Uterus (tissue), 4 donors: ENCODE results near the gene LRBA. TPM values are rescaled to one million over a fixed set of nuclear protein-coding genes. Genes with fewer than 3 reads are reported as not detected.

Experiments
- DNase-seq, 2 donors: peaks; one replicate each; pipeline ENCODE4 v3.0.0-alpha.2; 2019 to 2020
- H3K27ac ChIP-seq, 2 donors: fragments of 200-600 bp; sonication (generic); 1 replicate in 1 of 2; 2 replicates in 1 of 2; pipeline ENCODE4 v1.5.1; 2016 to 2018
- H3K27me3 ChIP-seq, 2 donors: fragments of 200-600 bp; sonication (generic); one replicate each; pipeline ENCODE4 v1.5.1; 2018 to 2019; ENCODE audit warnings: control low read depth in 1 of 2
- H3K36me3 ChIP-seq, 2 donors: fragments of 200-600 bp; sonication (generic); one replicate each; pipeline ENCODE4 v1.5.1; 2019; ENCODE audit warnings: control low read depth in 1 of 2
- H3K4me1 ChIP-seq, 2 donors: fragments of 200-600 bp; sonication (generic); one replicate each; pipeline ENCODE4 v1.5.1; 2018 to 2019; ENCODE audit warnings: control low read depth in 1 of 2
- H3K4me3 ChIP-seq, 2 donors: fragments of 200-600 bp; sonication (generic); 1 replicate in 1 of 2; 2 replicates in 1 of 2; pipeline ENCODE4 v1.5.1; 2018 to 2019; ENCODE audit warnings: mild to moderate bottlenecking in 1 of 2
- H3K9me3 ChIP-seq, 2 donors: fragments of 200-600 bp; sonication (generic); one replicate each; pipeline ENCODE4 v1.5.1; 2019; ENCODE audit warnings: control low read depth in 1 of 2
- CTCF ChIP-seq, 4 experiments: fragments of 200-600 bp in 2 of 4; fragments of 450-650 bp in 2 of 4; sonication (generic) in 2 of 4; IDR thresholded peaks; one replicate each; pipeline ENCODE4 v1.5.1; 2016 to 2019; ENCODE audit warnings: antibody characterized with exemption in 4 of 4, mild to moderate bottlenecking in 2 of 4, moderate library complexity in 1 of 4
- POLR2A ChIP-seq, 2 donors: fragments of 450-650 bp; IDR thresholded peaks; one replicate each; pipeline ENCODE4 v1.6.1; 2016; ENCODE audit warnings: antibody characterized with exemption in 2 of 2, mild to moderate bottlenecking in 1 of 2, moderate library complexity in 1 of 2
- intact Hi-C: fragments of 100-400 bp; cut with DNase I; formaldehyde crosslinking; loops from one replicate; pipeline ENCODE4 v1.15.1; 2023; ENCODE audit warnings: low total_unique reads
- total RNA-seq, 4 donors: library from RNA; depleted of rRNA in 3 of 4; stranded (reverse); fragments of >200 nt in 3 of 4; gene quantifications; one replicate each; pipeline versions ENCODE4 v1.1.0 to v1.2.4, GENCODE V29; 2014 to 2023
- donor health status: DM: yes; HTN: yes; CAD: no.

The LRBA gene
- total RNA-seq, 4 donors from 2014 or later: 32.0 to 126 (median 41.7) TPM

- no peak for DNase-seq
- Histone ChIP-seq H3K4me1 (no peaks in the 10 kb centered on the region), H3K27me3 (no peaks in the 10 kb centered on the region), H3K4me3 (no peak overlapping the region), H3K9me3 (no peaks in the 10 kb centered on the region), H3K27ac (no peak overlapping the region), H3K36me3 (no peaks in the 10 kb centered on the region)
- intact Hi-C loops: no loop called here
- no peak for TF ChIP-seq CTCF (IDR thresholded peaks at IDR 0.05)
- no peak for TF ChIP-seq POLR2A (IDR thresholded peaks at IDR 0.05)
These were observed 651.1 kb downstream of the LRBA start for GRCh38 chr4:150363721-150364688.

DNA sequence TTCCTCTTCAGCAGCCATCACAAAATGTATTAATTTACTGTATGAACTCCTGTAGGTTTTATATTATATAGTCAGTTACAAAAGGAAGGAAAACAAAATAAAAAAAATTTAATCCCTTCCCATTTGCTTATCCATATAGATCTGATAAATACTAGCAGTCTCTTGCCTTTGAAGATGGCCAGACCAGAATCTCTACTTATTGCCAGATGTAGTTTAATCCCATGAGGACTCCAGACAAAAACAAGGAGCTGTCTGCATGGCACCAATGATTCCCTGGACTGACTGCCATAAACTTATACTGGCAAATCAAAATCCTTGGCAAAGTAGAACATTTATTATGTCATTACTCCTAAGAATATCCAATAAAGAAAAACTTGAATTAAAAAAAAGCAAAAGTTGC lies 656.4 kb downstream of the LRBA start:
- no peak for DNase-seq
- Histone ChIP-seq H3K27me3 (no peaks in the 10 kb centered on the region), H3K4me1 (no peaks in the 10 kb centered on the region), H3K27ac (no peak overlapping the region), H3K36me3 (no peaks in the 10 kb centered on the region), H3K9me3 (no peaks in the 10 kb centered on the region), H3K4me3 (no peak overlapping the region)
- TF ChIP-seq POLR2A (IDR thresholded peaks at IDR 0.05) (no peak), CTCF (IDR thresholded peaks at IDR 0.05) (no peak)
- intact Hi-C loops: no loop called here

GRCh38 chr4:150357829-150358228 lies 657.3 kb downstream of the LRBA start:
- H3K4me3 ChIP-seq: no peak overlapping the region
- DNase-seq: no peak
- TF ChIP-seq POLR2A (IDR thresholded peaks at IDR 0.05): no peak
- TF ChIP-seq CTCF (IDR thresholded peaks at IDR 0.05): no peak
- H3K9me3 ChIP-seq: no peaks in the 10 kb centered on the region
- H3K4me1 ChIP-seq: no peaks in the 10 kb centered on the region
- intact Hi-C loops: no loop called here
- no peaks in the 10 kb centered on the region for H3K36me3 ChIP-seq
- no peak overlapping the region for H3K27ac ChIP-seq
- no peaks in the 10 kb centered on the region for H3K27me3 ChIP-seq

DNA sequence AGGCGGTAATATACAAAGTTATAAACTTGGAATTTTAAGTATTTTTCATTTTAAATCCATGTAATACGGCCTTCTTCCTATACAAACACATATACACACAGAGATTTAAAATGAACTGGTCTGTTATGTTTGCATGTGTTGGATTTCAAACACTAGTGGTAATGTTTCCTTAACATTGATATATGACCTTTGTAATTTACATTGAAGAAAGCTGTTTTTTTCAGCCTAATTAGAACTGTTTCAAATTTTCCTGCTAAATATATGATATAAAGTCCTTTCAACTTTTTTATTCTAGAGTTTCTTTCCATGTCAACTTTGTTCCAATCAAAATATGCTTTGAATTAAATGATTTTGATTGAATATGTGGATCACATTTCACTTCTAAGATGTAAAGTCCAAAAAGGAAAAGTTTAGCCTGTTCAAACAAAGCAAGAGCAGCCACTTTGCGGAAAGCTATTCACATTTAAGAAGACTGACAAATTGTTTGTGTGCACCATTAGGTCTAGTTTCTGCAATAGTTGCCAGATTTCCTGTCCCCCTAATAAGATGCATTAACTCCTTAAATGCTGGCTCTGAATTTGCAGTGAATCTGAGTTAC lies 659.1 kb downstream of the LRBA start:
- intact Hi-C loops: no loop called here
- H3K4me1 ChIP-seq: no peaks in the 10 kb centered on the region
- H3K27ac ChIP-seq: no peak overlapping the region

More for the DNA sequence above, 659.1 kb downstream of the LRBA start:
- Histone ChIP-seq H3K4me3 (no peak overlapping the region), H3K27me3 (no peaks in the 10 kb centered on the region), H3K36me3 (no peaks in the 10 kb centered on the region), H3K9me3 (no peaks in the 10 kb centered on the region)
- TF ChIP-seq POLR2A (IDR thresholded peaks at IDR 0.05): no peak
- TF ChIP-seq CTCF (IDR thresholded peaks at IDR 0.05): no peak
- DNase-seq: no peak
